Duodenal mucosa (tissue), 2 donors: Measurements from ENCODE around the gene LRRC47.

ENCODE experiments used
- H3K27ac ChIP-seq: one replicate; pipeline ENCODE4 v1.7.0; 2013; ENCODE audit warnings: low read depth, low read length
- H3K27me3 ChIP-seq, 2 donors: one replicate each; pipeline ENCODE4 v1.7.0; 2013; ENCODE audit warnings: low read length in 2 of 2, control low read depth in 1 of 2; ENCODE audit not compliant: insufficient read depth in 2 of 2, control insufficient read depth in 1 of 2
- H3K36me3 ChIP-seq, 2 donors: one replicate each; pipeline ENCODE4 v1.7.0; 2013; ENCODE audit warnings: low read length in 2 of 2, control low read depth in 1 of 2; ENCODE audit not compliant: insufficient read depth in 2 of 2, control insufficient read depth in 1 of 2
- H3K4me1 ChIP-seq, 2 donors: one replicate each; pipeline ENCODE4 v1.7.0; 2013; ENCODE audit warnings: low read length in 2 of 2, control low read depth in 1 of 2; ENCODE audit not compliant: insufficient read depth in 2 of 2, control insufficient read depth in 1 of 2
- H3K4me3 ChIP-seq, 2 donors: one replicate each; pipeline ENCODE4 v1.7.0; 2013; ENCODE audit warnings: low read length in 2 of 2, low read depth in 1 of 2
- H3K9ac ChIP-seq, 2 donors: one replicate each; pipeline ENCODE4 v1.7.0; 2013; ENCODE audit warnings: low read length in 2 of 2, low read depth in 1 of 2
- H3K9me3 ChIP-seq, 2 donors: one replicate each; pipeline ENCODE4 v1.7.0; 2013; ENCODE audit warnings: low read length in 2 of 2, control low read depth in 1 of 2; ENCODE audit not compliant: control insufficient read depth in 1 of 2

The LRRC47 gene

GRCh38 chr1:3827813-3828307 is 31.6 kb upstream of the LRRC47 start:
- no peaks in the 10 kb centered on the region for H3K27me3 ChIP-seq
- H3K4me3 ChIP-seq: no peak overlapping the region
- H3K9me3 ChIP-seq: no peaks in the 10 kb centered on the region
- no peak overlapping the region for H3K27ac ChIP-seq
- H3K9ac ChIP-seq: no peak overlapping the region
- no peaks in the 10 kb centered on the region for H3K4me1 ChIP-seq
- H3K36me3 ChIP-seq: peaks cover 33 to 85% of the 10 kb centered on the region in 2 donors

- no peak overlapping the region for H3K27ac ChIP-seq
- no peaks in the 10 kb centered on the region for H3K27me3 ChIP-seq
- H3K36me3 ChIP-seq: peaks cover 34 to 90% of the 10 kb centered on the region in 2 donors
- H3K4me3 ChIP-seq: no peak overlapping the region
- no peaks in the 10 kb centered on the region for H3K4me1 ChIP-seq
- H3K9ac ChIP-seq: no peak overlapping the region
- no peaks in the 10 kb centered on the region for H3K9me3 ChIP-seq
Observed at GRCh38 chr1:3825356-3825755, 29.1 kb upstream of the LRRC47 start.

GRCh38 chr1:3824650-3825049 is 28.4 kb upstream of the LRRC47 start:
- no peaks in the 10 kb centered on the region for H3K27me3 ChIP-seq
- no peak overlapping the region for H3K27ac ChIP-seq
- no peaks in the 10 kb centered on the region for H3K4me1 ChIP-seq
- H3K36me3 ChIP-seq: peaks cover 37 to 90% of the 10 kb centered on the region in 2 donors
- H3K9me3 ChIP-seq: no peaks in the 10 kb centered on the region
- H3K9ac ChIP-seq: no peak overlapping the region
- no peak overlapping the region for H3K4me3 ChIP-seq

GRCh38 chr1:3822421-3822820 is 26.1 kb upstream of the LRRC47 start:
- Histone ChIP-seq H3K36me3 (peaks cover 37 to 80% of the 10 kb centered on the region in 2 donors), H3K9me3 (no peaks in the 10 kb centered on the region), H3K27ac (no peak overlapping the region), H3K4me1 (no peaks in the 10 kb centered on the region), H3K4me3 (no peak overlapping the region), H3K27me3 (no peaks in the 10 kb centered on the region), H3K9ac (no peak overlapping the region)

- H3K36me3 ChIP-seq: peaks cover 37 to 76% of the 10 kb centered on the region in 2 donors
- no peaks in the 10 kb centered on the region for H3K4me1 ChIP-seq
- no peaks in the 10 kb centered on the region for H3K9me3 ChIP-seq
- no peak overlapping the region for H3K4me3 ChIP-seq
- H3K27me3 ChIP-seq: no peaks in the 10 kb centered on the region
- no peak overlapping the region for H3K9ac ChIP-seq
- no peak overlapping the region for H3K27ac ChIP-seq
Observed at GRCh38 chr1:3821908-3822307, 25.6 kb upstream of the LRRC47 start.

- peaks cover 37 to 76% of the 10 kb centered on the region in 2 donors for H3K36me3 ChIP-seq
Observed at GRCh38 chr1:3821447-3821846, 25.1 kb upstream of the LRRC47 start.

GRCh38 chr1:3821004-3821403 is 24.7 kb upstream of the LRRC47 start:
- H3K36me3 ChIP-seq: peaks cover 39 to 77% of the 10 kb centered on the region in 2 donors
- H3K27me3 ChIP-seq: no peaks in the 10 kb centered on the region
- H3K4me1 ChIP-seq: no peaks in the 10 kb centered on the region
- no peak overlapping the region for H3K27ac ChIP-seq
- H3K9ac ChIP-seq: no peak overlapping the region
- H3K4me3 ChIP-seq: no peak overlapping the region
- H3K9me3 ChIP-seq: no peaks in the 10 kb centered on the region

More at GRCh38 chr1:3821447-3821846, 25.1 kb upstream of the LRRC47 start:
- no peak overlapping the region for H3K4me3 ChIP-seq
- no peaks in the 10 kb centered on the region for H3K4me1 ChIP-seq
- H3K27me3 ChIP-seq: no peaks in the 10 kb centered on the region
- no peak overlapping the region for H3K27ac ChIP-seq
- no peak overlapping the region for H3K9ac ChIP-seq
- H3K9me3 ChIP-seq: no peaks in the 10 kb centered on the region

GRCh38 chr1:3820316-3820715 is 24.0 kb upstream of the LRRC47 start:
- no peak overlapping the region for H3K27ac ChIP-seq
- no peaks in the 10 kb centered on the region for H3K9me3 ChIP-seq
- no peaks in the 10 kb centered on the region for H3K4me1 ChIP-seq
- H3K4me3 ChIP-seq: no peak overlapping the region
- H3K36me3 ChIP-seq: peaks cover 34 to 75% of the 10 kb centered on the region in 2 donors
- no peak overlapping the region for H3K9ac ChIP-seq
- H3K27me3 ChIP-seq: no peaks in the 10 kb centered on the region

- H3K27ac ChIP-seq: no peak overlapping the region
- no peaks in the 10 kb centered on the region for H3K9me3 ChIP-seq
- H3K4me3 ChIP-seq: no peak overlapping the region
- no peaks in the 10 kb centered on the region for H3K27me3 ChIP-seq
- H3K9ac ChIP-seq: no peak overlapping the region
- H3K36me3 ChIP-seq: peaks cover 30 to 77% of the 10 kb centered on the region in 2 donors
- H3K4me1 ChIP-seq: no peaks in the 10 kb centered on the region
Observed at GRCh38 chr1:3819771-3820200, 23.5 kb upstream of the LRRC47 start.

- no peaks in the 10 kb centered on the region for H3K27me3 ChIP-seq
- H3K9me3 ChIP-seq: no peaks in the 10 kb centered on the region
- H3K36me3 ChIP-seq: peaks cover 25 to 71% of the 10 kb centered on the region in 2 donors
Observed at GRCh38 chr1:3817821-3818597, 21.7 kb upstream of the LRRC47 start.

More at GRCh38 chr1:3817821-3818597, 21.7 kb upstream of the LRRC47 start:
- no peak overlapping the region for H3K9ac ChIP-seq
- H3K4me1 ChIP-seq: no peaks in the 10 kb centered on the region
- H3K27ac ChIP-seq: no peak overlapping the region
- H3K4me3 ChIP-seq: no peak overlapping the region
